ENCODE measurements around the gene CAV3.

- TF ChIP-seq POLR2AphosphoS5 (IDR thresholded peaks at IDR 0.05) (no peak), CTCF (IDR thresholded peaks at IDR 0.05 in 8 of 11, conservative IDR thresholded peaks at IDR 0.05 in 3 of 11) (no peak), POLR2A (IDR thresholded peaks at IDR 0.05) (no peak)
These were observed 10.0 kb upstream of the CAV3 start for GRCh38 chr3:8723612-8724011.

Measured in spleen (tissue), 7 donors.